NCI-H1417 treated with DMSO at 0.1 percent for 48 hours (cell line): ENCODE results near the gene EXOC4.

Source experiments
- DNase-seq: peaks from one replicate; lab custom pipeline; 2025; lab: John Stamatoyannopoulos, UW

Gene EXOC4

GRCh38 chr7:133709036-133709880 lies 456.4 kb downstream of the EXOC4 start:
- DNase-seq, result no peak

GRCh38 chr7:133712544-133712943 lies 459.7 kb downstream of the EXOC4 start:
- DNase-seq, result no peak

- DNase-seq, result no peak
Observed at GRCh38 chr7:133714654-133715053, 461.8 kb downstream of the EXOC4 start.

GRCh38 chr7:133718131-133718530 lies 465.3 kb downstream of the EXOC4 start:
- no peak for DNase-seq

GRCh38 chr7:133723044-133723443 lies 470.2 kb downstream of the EXOC4 start:
- no peak for DNase-seq

- DNase-seq, result no peak
Observed at GRCh38 chr7:133724148-133724547, 471.3 kb downstream of the EXOC4 start.

- no peak for DNase-seq
Observed at GRCh38 chr7:133724694-133725093, 471.8 kb downstream of the EXOC4 start.

GRCh38 chr7:133727476-133728214 lies 474.8 kb downstream of the EXOC4 start:
- DNase-seq, result no peak

- no peak for DNase-seq
Observed at GRCh38 chr7:133730360-133730759, 477.5 kb downstream of the EXOC4 start.

- no peak for DNase-seq
Observed at GRCh38 chr7:133733401-133733800, 480.5 kb downstream of the EXOC4 start.

- no peak for DNase-seq
Observed at GRCh38 chr7:133735222-133735621, 482.3 kb downstream of the EXOC4 start.

GRCh38 chr7:133739817-133740216 lies 486.9 kb downstream of the EXOC4 start:
- DNase-seq, result no peak

GRCh38 chr7:133741078-133741477 lies 488.2 kb downstream of the EXOC4 start:
- DNase-seq, result no peak

GRCh38 chr7:133741703-133742102 lies 488.8 kb downstream of the EXOC4 start:
- DNase-seq, result no peak

- DNase-seq, result no peak
Observed at GRCh38 chr7:133742709-133743538, 490.0 kb downstream of the EXOC4 start.

- no peak for DNase-seq
Observed at GRCh38 chr7:133744451-133744850, 491.6 kb downstream of the EXOC4 start.

- no peak for DNase-seq
Observed at GRCh38 chr7:133746305-133746704, 493.4 kb downstream of the EXOC4 start.

- no peak for DNase-seq
Observed at GRCh38 chr7:133746847-133747246, 494.0 kb downstream of the EXOC4 start.

GRCh38 chr7:133748443-133749407 lies 495.8 kb downstream of the EXOC4 start:
- no peak for DNase-seq

GRCh38 chr7:133750287-133750686 lies 497.4 kb downstream of the EXOC4 start:
- DNase-seq, result no peak

- no peak for DNase-seq
Observed at GRCh38 chr7:133751079-133751478, 498.2 kb downstream of the EXOC4 start.
